GM12878 (cell line): Measurements from ENCODE around the gene GSG1L. TPM values are rescaled to one million over a fixed set of nuclear protein-coding genes. Genes with fewer than 3 reads are reported as not detected.

ENCODE experiments used
- ATAC-seq: fragments of 200-7000 bp; cut with Tn5 transposase; 3 replicates; pipeline ENCODE4 v1.9.1; 2020; ENCODE audit warnings: mild to moderate bottlenecking, moderate library complexity
- BruUV-seq: library from RNA; stranded (reverse); fragments of 400-500 nt; replicated peaks from 2 replicates; lab custom pipeline; 2021; lab: Mats Ljungman, UMichigan
- CTCF ChIA-PET: fragments of 300-600 bp; sonication (Branson Sonifier 250); formaldehyde crosslinking; extraction: SDS; loops from one replicate; lab custom pipeline; 2021; ENCODE audit warnings: inconsistent platforms; lab: Yijun Ruan, JAX
- POLR2A ChIA-PET: fragments of 350-600 bp; formaldehyde crosslinking; extraction: SDS; loops from one replicate; lab custom pipeline; 2021; ENCODE audit warnings: inconsistent platforms; lab: Charles Lee
- RAD21 ChIA-PET: fragments of 300-600 bp; sonication (Branson Sonifier 250); formaldehyde crosslinking; loops from one replicate; lab custom pipeline; 2023; ENCODE audit warnings: antibody characterized with exemption; ENCODE audit not compliant: unreplicated experiment; lab: Charles Lee
- SMC1A ChIA-PET: fragments of 300-600 bp; sonication (Branson Sonifier 250); formaldehyde crosslinking; loops from one replicate; lab custom pipeline; 2023; ENCODE audit not compliant: unreplicated experiment, uncharacterized antibody; lab: Charles Lee
- DNase-seq: peaks from one replicate; pipeline ENCODE4 v3.0.0-alpha.2; 2011; ENCODE audit warnings: low read depth, low spot score
- FAIRE-seq: peaks from 3 replicates; lab custom pipeline; 2011; peaks lifted over from hg19 to GRCh38; lab: Jason Lieb, UNC
- H2AFZ ChIP-seq: 2 replicates; pipeline ENCODE4 v1.6.0; 2011; ENCODE audit warnings: low read depth, low read length, control low read depth; ENCODE audit not compliant: control insufficient read depth
- H3K27ac ChIP-seq: 2 replicates; pipeline ENCODE4 v1.5.1; 2011; ENCODE audit warnings: control low read depth; ENCODE audit not compliant: control insufficient read depth, insufficient read depth
- H3K27me3 ChIP-seq, 2 experiments: replicated peaks in 1 of 2; 2 replicates each; pipeline versions ENCODE4 v1.6.0 to v1.6.1; 2011; ENCODE audit warnings: low read length in 1 of 2; ENCODE audit not compliant: control insufficient read depth in 2 of 2, insufficient read depth in 2 of 2
- H3K36me3 ChIP-seq, 2 experiments: 2 replicates each; pipeline ENCODE4 v1.5.1; 2011; ENCODE audit warnings: low read length in 1 of 2; ENCODE audit not compliant: control insufficient read depth in 2 of 2, insufficient read depth in 2 of 2
- H3K4me1 ChIP-seq: 2 replicates; pipeline ENCODE4 v1.6.1; 2011; ENCODE audit warnings: mild to moderate bottlenecking, low read length, moderate library complexity, mixed read lengths; ENCODE audit not compliant: control insufficient read depth, insufficient read depth
- H3K4me2 ChIP-seq: 2 replicates; pipeline ENCODE4 v1.6.0; 2011; ENCODE audit warnings: control low read depth; ENCODE audit not compliant: control insufficient read depth, insufficient read depth
- H3K4me3 ChIP-seq: fragments of 200-600 bp; sonication (generic); 2 replicates; pipeline ENCODE4 v1.5.1; 2016
- H3K79me2 ChIP-seq: 2 replicates; pipeline ENCODE4 v1.6.0; 2011; ENCODE audit warnings: low read length; ENCODE audit not compliant: control insufficient read depth, insufficient read depth
- H3K9ac ChIP-seq: 2 replicates; pipeline ENCODE4 v1.8.0; 2011; ENCODE audit warnings: low read length, control low read depth, mixed read lengths; ENCODE audit not compliant: control insufficient read depth, insufficient read depth
- H3K9me3 ChIP-seq: replicated peaks from 3 replicates; pipeline ENCODE4 v1.5.1; 2011; ENCODE audit warnings: mild to moderate bottlenecking, low read length; ENCODE audit not compliant: control insufficient read depth, insufficient read depth
- H4K20me1 ChIP-seq: 2 replicates; pipeline ENCODE4 v1.6.0; 2011; ENCODE audit not compliant: control insufficient read depth, insufficient read depth
- EED ChIP-seq: sonication (generic); IDR thresholded peaks from 2 replicates; pipeline ENCODE4 v1.6.1; 2016; ENCODE audit warnings: antibody characterized with exemption, low read depth
- FOXM1 ChIP-seq: IDR thresholded peaks from 2 replicates; pipeline ENCODE4 v1.6.1; 2012; ENCODE audit warnings: low read depth, mild to moderate bottlenecking, inconsistent platforms, low read length, moderate library complexity
- KDM1A ChIP-seq: fragments of 200-600 bp; sonication (generic); IDR thresholded peaks from 2 replicates; pipeline ENCODE4 v1.6.1; 2016; ENCODE audit warnings: borderline replicate concordance
- MTA3 ChIP-seq: IDR thresholded peaks from 2 replicates; pipeline ENCODE4 v1.6.1; 2012; ENCODE audit warnings: low read length, inconsistent platforms, borderline replicate concordance
- NFYA ChIP-seq: IDR thresholded peaks from 2 replicates; pipeline ENCODE4 v1.6.1; 2011; ENCODE audit warnings: low read depth, mild to moderate bottlenecking, low read length, improper control_type of control experiment, borderline replicate concordance
- RAD51 ChIP-seq: fragments of 450-650 bp; IDR thresholded peaks from 2 replicates; pipeline ENCODE4 v1.6.1; 2016; ENCODE audit warnings: moderate library complexity, mild to moderate bottlenecking, inconsistent platforms
- RB1 ChIP-seq: fragments of 450-650 bp; formaldehyde crosslinking; IDR thresholded peaks from 2 replicates; pipeline ENCODE4 v1.6.1; 2017; ENCODE audit warnings: mild to moderate bottlenecking, borderline replicate concordance
- SP1 ChIP-seq: IDR thresholded peaks from one replicate; pipeline ENCODE4 v1.6.1; 2011; ENCODE audit warnings: low read depth, low read length
- TARDBP ChIP-seq: IDR thresholded peaks from 2 replicates; pipeline ENCODE4 v1.6.1; 2016; ENCODE audit warnings: borderline replicate concordance
- TBL1XR1 ChIP-seq: IDR thresholded peaks from 2 replicates; pipeline ENCODE4 v1.6.1; 2012; ENCODE audit warnings: low read depth, low read length, improper control_type of control experiment
- TCF7 ChIP-seq: IDR thresholded peaks from 2 replicates; pipeline ENCODE4 v1.6.1; 2014; ENCODE audit warnings: antibody characterized with exemption, borderline replicate concordance
- WGBS: methylation state at CpG from one replicate; pipeline ENCODE4 v1.1.6; 2016; ENCODE audit warnings: low lambda C conversion rate; ENCODE audit not compliant: insufficient replicate concordance, insufficient coverage; ENCODE audit errors: missing lambda C conversion rate; 5-methylcytosine and 5-hydroxymethylcytosine counted together
- in situ Hi-C: fragments of 300-500 bp; cut with MboI; formaldehyde crosslinking; loops from 9 replicates; pipeline ENCODE4 v1.14.3; 2018; ENCODE audit warnings: mixed read lengths
- intact Hi-C: fragments of 100-400 bp; cut with micrococcal nuclease; formaldehyde crosslinking; loops from one replicate; pipeline ENCODE4 v1.14.2; 2022; ENCODE audit not compliant: unreplicated experiment
- polyA plus RNA-seq, 11 experiments: library from polyadenylated mRNA; depleted of rRNA in 4 of 11; unstranded in 6 of 11; stranded (reverse) in 5 of 11; fragments of >200 nt; fragmentation: Nextera tagmentation in 4 of 11; fragmentation: Illumina TruSeq in 1 of 11; extraction: Ambion mirVana in 4 of 11; extraction: Trizol in 1 of 11; gene quantifications; 1 replicate in 1 of 11; 2 replicates in 10 of 11; pipeline versions ENCODE4 v1.2.1 to v1.2.3, GENCODE V29; 2011 to 2016; ENCODE audit warnings: inconsistent platforms in 2 of 11, missing spikeins in 2 of 11, low read depth in 1 of 11
- total RNA-seq, 4 experiments: library from RNA; depleted of rRNA in 3 of 4; stranded (reverse); fragments of >200 nt in 3 of 4; fragmentation: Illumina TruSeq in 1 of 4; extraction: Trizol in 1 of 4; gene quantifications; 2 replicates each; pipeline versions ENCODE4 v1.2.1 to v1.2.3, GENCODE V29; 2013 to 2021
- TF ChIP-seq, protein P1 (sequence below): IDR thresholded peaks from 2 replicates; pipeline ENCODE4 v1.6.1; 2011; ENCODE audit warnings: low read depth, low read length, improper control_type of control experiment, borderline replicate concordance

The GSG1L gene
- total and polyA plus RNA-seq, 10 of the 15 experiments (the other 5 are each of a cell fraction or from before 2014, with no cell fraction given): not detected

- ATAC-seq (no peak), DNase-seq (no peak), FAIRE-seq (no peak)
- H3K9me3 ChIP-seq: no peaks in the 10 kb centered on the region
- no peak overlapping the region for H3K27ac ChIP-seq
- H3K79me2 ChIP-seq: no peaks in the 10 kb centered on the region
- SMC1A ChIA-PET: interaction anchor here (1.1 kb wide), 1 partner anchor 72 kb away, joined by 3 read pairs; no protein-coding TSS in a partner anchor
- no peak overlapping the region for H3K9ac ChIP-seq
- H3K27me3 ChIP-seq: no peaks in the 10 kb centered on the region
- in situ Hi-C loops (no loop called here), intact Hi-C loops (no loop called here)
- POLR2A ChIA-PET: no interaction called here
- WGBS: 91% methylated on average over 5 of the region's 5 CpGs
- no TSS peak for BruUV-seq
- CTCF ChIA-PET: no interaction called here
- H2AFZ ChIP-seq: no peak overlapping the region
- H4K20me1 ChIP-seq: no peaks in the 10 kb centered on the region
- H3K4me2 ChIP-seq: no peak overlapping the region
- H3K4me1 ChIP-seq: no peaks in the 10 kb centered on the region
- RAD21 ChIA-PET: no interaction called here
- no peak for TF ChIP-seq RB1
- TF ChIP-seq SP1: no peak
- no peak for TF ChIP-seq RAD51
- no peak for TF ChIP-seq MTA3
- no peak for TF ChIP-seq NFYA
- no peak for TF ChIP-seq TBL1XR1
- TF ChIP-seq EED: no peak
- no peak for TF ChIP-seq FOXM1
- no peak for TF ChIP-seq KDM1A
- no peak for TF ChIP-seq TCF7
- TF ChIP-seq, protein P1, sequence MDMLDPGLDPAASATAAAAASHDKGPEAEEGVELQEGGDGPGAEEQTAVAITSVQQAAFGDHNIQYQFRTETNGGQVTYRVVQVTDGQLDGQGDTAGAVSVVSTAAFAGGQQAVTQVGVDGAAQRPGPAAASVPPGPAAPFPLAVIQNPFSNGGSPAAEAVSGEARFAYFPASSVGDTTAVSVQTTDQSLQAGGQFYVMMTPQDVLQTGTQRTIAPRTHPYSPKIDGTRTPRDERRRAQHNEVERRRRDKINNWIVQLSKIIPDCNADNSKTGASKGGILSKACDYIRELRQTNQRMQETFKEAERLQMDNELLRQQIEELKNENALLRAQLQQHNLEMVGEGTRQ: no peak
- TF ChIP-seq TARDBP: no peak
- H3K36me3 ChIP-seq: peaks cover 41 to 53% of the 10 kb centered on the region in 2 experiments
- H3K4me3 ChIP-seq: no peak overlapping the region
Measured at GRCh38 chr16:28106467-28107215, 43.1 kb upstream of the GSG1L start.
